Uterus (tissue), 2 donors: ENCODE measurements around the gene HMOX2.

Experiments
- CTCF ChIP-seq, 4 experiments: fragments of 200-600 bp in 2 of 4; fragments of 450-650 bp in 2 of 4; sonication (generic) in 2 of 4; IDR thresholded peaks; one replicate each; pipeline ENCODE4 v1.5.1; 2016 to 2019; ENCODE audit warnings: antibody characterized with exemption in 4 of 4, mild to moderate bottlenecking in 2 of 4, moderate library complexity in 1 of 4
- POLR2A ChIP-seq, 2 donors: fragments of 450-650 bp; IDR thresholded peaks; one replicate each; pipeline ENCODE4 v1.6.1; 2016; ENCODE audit warnings: antibody characterized with exemption in 2 of 2, mild to moderate bottlenecking in 1 of 2, moderate library complexity in 1 of 2

- TF ChIP-seq CTCF (IDR thresholded peaks at IDR 0.05) (no peak), POLR2A (IDR thresholded peaks at IDR 0.05) (no peak)
These were observed 81.8 kb downstream of the HMOX2 start for GRCh38 chr16:4557973-4558372.
